Progenitor cell of endocrine pancreas (in vitro differentiated cells): ENCODE measurements around the gene CMTM5. TPM values are rescaled to one million over a fixed set of nuclear protein-coding genes. Genes with fewer than 3 reads are reported as not detected.

Experiments used
- DNase-seq: peaks from one replicate; pipeline ENCODE4 v3.0.0; 2021; ENCODE audit warnings: low spot score; ENCODE audit not compliant: unreplicated experiment
- H3K27ac Mint-ChIP-seq: 2 replicates; pipeline ENCODE4 v1.8.0; 2021; ENCODE audit warnings: mild to moderate bottlenecking, moderate library complexity, mixed read lengths
- H3K27me3 Mint-ChIP-seq: 2 replicates; pipeline ENCODE4 v1.8.0; 2021; ENCODE audit warnings: mixed read lengths
- H3K36me3 Mint-ChIP-seq: 2 replicates; pipeline ENCODE4 v1.8.0; 2022; ENCODE audit warnings: mixed read lengths; ENCODE audit not compliant: insufficient read depth
- H3K4me1 Mint-ChIP-seq: 2 replicates; pipeline ENCODE4 v1.8.0; 2021; ENCODE audit warnings: low read depth, mixed read lengths
- H3K4me3 Mint-ChIP-seq: 2 replicates; pipeline ENCODE4 v1.8.0; 2021; ENCODE audit warnings: low read depth, mild to moderate bottlenecking, moderate library complexity, mixed read lengths
- H3K9me3 Mint-ChIP-seq: 2 replicates; pipeline ENCODE4 v1.8.0; 2021; ENCODE audit warnings: low read depth, mixed read lengths
- CTCF ChIP-seq: fragments of 200-600 bp; sonication (generic); IDR thresholded peaks from one replicate; pipeline ENCODE4 v1.5.0; 2021; ENCODE audit warnings: antibody characterized with exemption, mild to moderate bottlenecking; ENCODE audit not compliant: unreplicated experiment
- total RNA-seq: library from RNA; stranded (reverse); gene quantifications from 2 replicates; pipeline ENCODE4 v1.2.1, GENCODE V29; 2021

The CMTM5 gene
- total RNA-seq, 1 donor from 2014 or later = not detected

DNA sequence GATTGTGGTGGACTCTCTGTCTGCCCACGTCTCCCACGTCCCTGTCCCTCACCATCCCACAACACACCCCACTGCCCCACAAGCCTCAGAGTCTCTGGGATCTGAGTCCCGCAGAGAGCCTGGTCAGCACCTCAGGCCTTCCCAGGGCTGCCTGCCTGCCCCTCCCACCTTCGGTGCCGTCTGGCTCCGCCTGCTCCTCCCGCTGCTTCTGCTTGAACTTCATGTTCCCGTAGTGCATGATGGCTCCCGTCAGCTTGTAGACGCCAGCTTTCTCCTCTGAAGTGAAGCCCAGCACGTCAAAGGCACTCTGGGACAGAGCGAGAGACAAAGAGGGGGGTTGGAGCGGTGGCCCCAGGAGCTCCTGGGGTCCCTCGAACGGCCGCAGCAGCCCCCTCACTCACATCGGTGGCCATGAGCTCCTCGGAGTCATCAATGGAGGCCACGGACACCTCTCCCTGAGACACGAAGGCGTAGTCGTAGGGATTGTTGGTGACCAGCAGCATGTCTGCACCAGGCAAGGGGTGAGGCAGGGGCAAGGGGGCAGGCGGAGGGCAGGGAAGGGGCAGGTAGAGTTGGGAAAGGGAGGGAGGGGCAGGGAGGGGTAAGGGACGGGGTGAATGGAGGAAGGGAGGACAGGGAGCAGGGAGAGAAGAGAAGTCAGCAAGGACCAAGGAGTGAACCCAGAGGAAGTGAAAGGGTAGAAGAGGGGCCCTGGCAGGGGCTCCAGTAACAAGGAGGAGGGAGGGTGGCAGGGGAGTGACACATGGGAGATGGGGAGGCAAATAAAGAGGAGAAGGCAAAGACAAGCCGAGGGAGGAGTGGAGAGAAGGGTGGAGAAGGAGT, 25.7 kb downstream of the CMTM5 start:
- peaks cover 49% of the 10 kb centered on the region for H3K27me3 Mint-ChIP-seq
- H3K4me1 Mint-ChIP-seq = no peaks in the 10 kb centered on the region
- no peak overlapping the region for H3K4me3 Mint-ChIP-seq
- no peaks in the 10 kb centered on the region for H3K36me3 Mint-ChIP-seq
- DNase-seq = no peak
- no peak for TF ChIP-seq CTCF
- no peaks in the 10 kb centered on the region for H3K9me3 Mint-ChIP-seq
- no peak overlapping the region for H3K27ac Mint-ChIP-seq

GRCh38 chr14:23403139-23403438, 26.2 kb downstream of the CMTM5 start:
- H3K4me1 Mint-ChIP-seq = no peaks in the 10 kb centered on the region
- no peak for TF ChIP-seq CTCF
- H3K36me3 Mint-ChIP-seq = no peaks in the 10 kb centered on the region
- no peak for DNase-seq
- H3K27me3 Mint-ChIP-seq = peaks cover 50% of the 10 kb centered on the region
- H3K9me3 Mint-ChIP-seq = no peaks in the 10 kb centered on the region
- no peak overlapping the region for H3K27ac Mint-ChIP-seq
- H3K4me3 Mint-ChIP-seq = no peak overlapping the region

DNA sequence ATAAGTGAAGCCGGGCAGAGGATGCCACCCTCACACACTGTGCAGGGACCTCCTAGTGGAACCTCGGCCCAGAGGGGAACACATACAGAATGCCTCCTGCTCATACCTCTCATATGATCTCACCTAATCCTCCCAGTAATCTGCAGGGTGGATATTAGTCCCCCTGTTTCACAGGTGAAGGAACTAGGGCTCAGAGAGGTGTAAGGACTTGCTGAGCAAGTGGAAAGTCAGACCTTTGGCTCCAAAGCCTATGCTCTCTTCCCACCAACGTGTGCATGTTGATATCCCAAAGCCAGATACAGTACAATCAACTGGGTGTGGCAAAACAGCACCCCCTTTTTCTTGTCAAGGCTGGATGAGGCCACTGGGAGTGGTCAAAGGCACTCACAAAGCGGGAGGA, 27.1 kb downstream of the CMTM5 start:
- H3K36me3 Mint-ChIP-seq = no peaks in the 10 kb centered on the region
- no peak overlapping the region for H3K4me3 Mint-ChIP-seq
- no peaks in the 10 kb centered on the region for H3K9me3 Mint-ChIP-seq
- peaks cover 52% of the 10 kb centered on the region for H3K27me3 Mint-ChIP-seq
- no peak for TF ChIP-seq CTCF
- no peaks in the 10 kb centered on the region for H3K4me1 Mint-ChIP-seq
- no peak for DNase-seq
- H3K27ac Mint-ChIP-seq = no peak overlapping the region

- Mint-ChIP-seq H3K9me3 (no peaks in the 10 kb centered on the region), H3K36me3 (no peaks in the 10 kb centered on the region), H3K27me3 (peaks cover 54% of the 10 kb centered on the region), H3K4me1 (no peaks in the 10 kb centered on the region), H3K27ac (no peak overlapping the region), H3K4me3 (no peak overlapping the region)
- no peak for TF ChIP-seq CTCF
- no peak for DNase-seq
Measured at GRCh38 chr14:23404331-23404900, 27.6 kb downstream of the CMTM5 start.

DNA sequence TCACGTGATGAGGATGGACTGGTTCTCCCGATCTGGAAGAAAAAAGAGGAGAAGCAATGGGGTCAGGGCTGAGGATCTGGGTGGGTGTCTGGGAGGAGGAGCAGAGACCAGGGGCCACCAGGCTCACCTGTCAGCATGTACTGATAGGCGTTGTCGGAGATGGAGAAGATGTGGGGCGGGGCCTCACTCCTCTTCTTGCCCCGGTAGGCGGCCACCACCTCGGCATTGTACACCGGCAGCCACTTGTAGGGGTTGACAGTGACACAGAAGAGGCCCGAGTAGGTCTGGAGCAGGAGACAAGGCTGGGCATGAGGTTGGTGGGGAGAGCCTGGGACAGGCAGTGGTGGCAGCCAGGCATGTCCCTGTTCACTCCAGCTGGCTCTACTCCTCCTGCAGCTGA, 28.2 kb downstream of the CMTM5 start:
- H3K4me3 Mint-ChIP-seq = no peak overlapping the region
- no peaks in the 10 kb centered on the region for H3K36me3 Mint-ChIP-seq
- H3K27me3 Mint-ChIP-seq = peaks cover 54% of the 10 kb centered on the region
- H3K9me3 Mint-ChIP-seq = no peaks in the 10 kb centered on the region
- TF ChIP-seq CTCF = no peak
- DNase-seq = no peak
- no peaks in the 10 kb centered on the region for H3K4me1 Mint-ChIP-seq
- H3K27ac Mint-ChIP-seq = no peak overlapping the region
